ENCODE results near the gene AADACL2. TPM values are rescaled to one million over a fixed set of nuclear protein-coding genes. Genes with fewer than 3 reads are reported as not detected.

The AADACL2 gene
- total RNA-seq, 1 donor from 2014 or later = not detected

DNA sequence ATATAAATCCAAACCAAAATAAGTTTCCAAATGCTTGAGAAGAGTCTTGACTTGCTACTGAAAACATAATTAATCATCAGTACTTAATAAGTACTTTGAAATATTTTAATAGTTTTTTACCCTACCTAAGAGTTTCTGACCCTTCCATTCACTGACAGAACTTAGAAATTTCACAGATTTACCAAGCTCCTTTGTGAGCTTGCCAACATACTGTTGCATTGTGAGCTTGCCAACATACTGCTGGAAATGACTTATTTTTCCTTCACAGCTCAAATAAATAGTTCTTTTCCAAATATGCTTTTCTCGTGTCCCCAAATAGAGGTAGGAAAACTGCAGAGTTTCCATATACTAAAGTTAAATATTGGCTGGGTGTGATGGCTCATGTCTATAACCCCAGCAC lies 70.5 kb downstream of the AADACL2 start:
- Mint-ChIP-seq H3K4me3 (no peak overlapping the region), H3K9me3 (peaks cover 28% of the 10 kb centered on the region), H3K36me3 (peaks cover 6% of the 10 kb centered on the region), H3K4me1 (peaks cover 6% of the 10 kb centered on the region), H3K27me3 (ENCODE audit: low read depth) (no peaks in the 10 kb centered on the region), H3K27ac (no peak overlapping the region)
- DNase-seq (ENCODE audit: low spot score in 2 of 2, unreplicated experiment in 2 of 2) = no peak
- TF ChIP-seq, protein P1, sequence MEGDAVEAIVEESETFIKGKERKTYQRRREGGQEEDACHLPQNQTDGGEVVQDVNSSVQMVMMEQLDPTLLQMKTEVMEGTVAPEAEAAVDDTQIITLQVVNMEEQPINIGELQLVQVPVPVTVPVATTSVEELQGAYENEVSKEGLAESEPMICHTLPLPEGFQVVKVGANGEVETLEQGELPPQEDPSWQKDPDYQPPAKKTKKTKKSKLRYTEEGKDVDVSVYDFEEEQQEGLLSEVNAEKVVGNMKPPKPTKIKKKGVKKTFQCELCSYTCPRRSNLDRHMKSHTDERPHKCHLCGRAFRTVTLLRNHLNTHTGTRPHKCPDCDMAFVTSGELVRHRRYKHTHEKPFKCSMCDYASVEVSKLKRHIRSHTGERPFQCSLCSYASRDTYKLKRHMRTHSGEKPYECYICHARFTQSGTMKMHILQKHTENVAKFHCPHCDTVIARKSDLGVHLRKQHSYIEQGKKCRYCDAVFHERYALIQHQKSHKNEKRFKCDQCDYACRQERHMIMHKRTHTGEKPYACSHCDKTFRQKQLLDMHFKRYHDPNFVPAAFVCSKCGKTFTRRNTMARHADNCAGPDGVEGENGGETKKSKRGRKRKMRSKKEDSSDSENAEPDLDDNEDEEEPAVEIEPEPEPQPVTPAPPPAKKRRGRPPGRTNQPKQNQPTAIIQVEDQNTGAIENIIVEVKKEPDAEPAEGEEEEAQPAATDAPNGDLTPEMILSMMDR (IDR thresholded peaks at IDR 0.05; ENCODE audit: unreplicated experiment) = no peak

- Mint-ChIP-seq H3K4me1 (no peaks in the 10 kb centered on the region), H3K9me3 (peaks cover 28% of the 10 kb centered on the region)
- TF ChIP-seq, protein P1 (IDR thresholded peaks at IDR 0.05; ENCODE audit: unreplicated experiment) = no peak
Measured at GRCh38 chr3:151806838-151807237, 73.1 kb downstream of the AADACL2 start.

More at GRCh38 chr3:151806838-151807237, 73.1 kb downstream of the AADACL2 start:
- Mint-ChIP-seq H3K4me3 (no peak overlapping the region), H3K36me3 (peaks cover 6% of the 10 kb centered on the region), H3K27me3 (ENCODE audit: low read depth) (no peaks in the 10 kb centered on the region), H3K27ac (no peak overlapping the region)
- DNase-seq (ENCODE audit: low spot score in 2 of 2, unreplicated experiment in 2 of 2) = no peak

Other genes with a start within 250 kb of the AADACL2 start
- not detected in 3 replicates for gene AADAC, start 80.2 kb downstream of the AADACL2 start, total RNA-seq
- gene SUCNR1, start 139.7 kb downstream of the AADACL2 start, total RNA-seq = 0.13 to 0.18 TPM (median 0.13 TPM) in 3 replicates